ENCODE data around the gene LPP.

- TF ChIP-seq POLR2AphosphoS5 (IDR thresholded peaks at IDR 0.05; ENCODE audit: borderline replicate concordance, low read depth, low read length) (no peak), EZH2 (IDR thresholded peaks at IDR 0.05) (no peak), FOXP2 (optimal IDR thresholded peaks at IDR 0.05; ENCODE audit: control extremely low read depth, extremely low read length, insufficient read depth) (no peak)
These were observed 226.3 kb downstream of the LPP start for GRCh38 chr3:188380252-188380651.

Measured in SK-N-MC (cell line).